ENCODE results near the gene DAPK2.

DNA sequence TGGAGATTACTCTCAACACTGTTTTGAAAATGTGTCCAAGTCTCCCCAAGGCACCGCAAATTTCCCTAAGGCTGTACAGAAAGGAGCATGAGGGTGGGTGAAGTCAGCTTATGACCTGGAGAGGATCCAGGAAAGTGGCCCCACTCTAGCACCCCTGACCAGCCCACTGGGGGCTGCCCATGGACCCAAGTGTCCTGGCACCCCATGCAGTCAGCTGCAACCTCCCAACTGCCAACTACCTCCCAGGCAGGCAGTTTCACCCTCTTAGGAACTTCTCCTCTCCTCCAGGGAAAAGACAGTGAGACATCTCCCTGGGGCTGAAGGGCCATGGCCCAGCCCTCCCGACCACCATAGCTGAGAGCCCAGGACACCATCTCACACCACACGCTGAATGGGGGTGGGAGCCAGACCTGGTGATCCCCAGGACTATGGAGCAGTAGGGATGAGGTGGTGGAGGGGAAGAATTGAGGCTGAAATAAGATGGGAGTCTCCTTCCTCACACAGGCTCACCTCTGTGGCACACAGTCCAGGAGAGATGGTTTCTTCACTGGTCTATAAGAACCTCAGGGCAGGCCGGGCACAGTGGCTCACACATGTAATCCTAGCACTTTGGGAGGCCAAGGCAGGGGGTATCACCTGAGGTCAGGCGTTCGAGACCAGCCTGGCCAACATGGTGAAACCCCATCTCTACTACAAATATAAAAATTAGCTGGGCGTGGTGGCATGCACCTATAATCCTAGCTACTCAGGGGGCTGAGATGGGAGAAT, 104.4 kb downstream of the DAPK2 start:
- TF ChIP-seq CTCF (IDR thresholded peaks at IDR 0.05): no peak
- no peak for TF ChIP-seq POLR2A (IDR thresholded peaks at IDR 0.05)

Data from Peyer's patch (tissue), 4 donors.